Right lung (tissue), 5 donors: ENCODE results near the gene AKAP7. TPM values are rescaled to one million over a fixed set of nuclear protein-coding genes. Genes with fewer than 3 reads are reported as not detected.
"Not testable (repeated sequence)": the region's sequence is repeated elsewhere in the genome, so short reads cannot be mapped to it uniquely, and the experiment has no call there.

ENCODE experiments used
- DNase-seq, 2 donors: peaks; one replicate each; pipeline ENCODE4 v3.0.0-alpha.2; 2013
- polyA plus RNA-seq, 5 donors: library from polyadenylated mRNA; unstranded; fragments of 120-200 nt; gene quantifications; one replicate each; pipeline versions ENCODE4 v1.2.1 to v1.2.3, GENCODE V29; 2013; ENCODE audit warnings: inconsistent platforms in 1 of 5, low replicate concordance in 1 of 5; ENCODE audit not compliant: insufficient read length in 5 of 5, insufficient read depth in 1 of 5

The AKAP7 gene
- polyA plus RNA-seq, 5 donors: 17.1 to 27.6 (median 23.5) TPM

DNA sequence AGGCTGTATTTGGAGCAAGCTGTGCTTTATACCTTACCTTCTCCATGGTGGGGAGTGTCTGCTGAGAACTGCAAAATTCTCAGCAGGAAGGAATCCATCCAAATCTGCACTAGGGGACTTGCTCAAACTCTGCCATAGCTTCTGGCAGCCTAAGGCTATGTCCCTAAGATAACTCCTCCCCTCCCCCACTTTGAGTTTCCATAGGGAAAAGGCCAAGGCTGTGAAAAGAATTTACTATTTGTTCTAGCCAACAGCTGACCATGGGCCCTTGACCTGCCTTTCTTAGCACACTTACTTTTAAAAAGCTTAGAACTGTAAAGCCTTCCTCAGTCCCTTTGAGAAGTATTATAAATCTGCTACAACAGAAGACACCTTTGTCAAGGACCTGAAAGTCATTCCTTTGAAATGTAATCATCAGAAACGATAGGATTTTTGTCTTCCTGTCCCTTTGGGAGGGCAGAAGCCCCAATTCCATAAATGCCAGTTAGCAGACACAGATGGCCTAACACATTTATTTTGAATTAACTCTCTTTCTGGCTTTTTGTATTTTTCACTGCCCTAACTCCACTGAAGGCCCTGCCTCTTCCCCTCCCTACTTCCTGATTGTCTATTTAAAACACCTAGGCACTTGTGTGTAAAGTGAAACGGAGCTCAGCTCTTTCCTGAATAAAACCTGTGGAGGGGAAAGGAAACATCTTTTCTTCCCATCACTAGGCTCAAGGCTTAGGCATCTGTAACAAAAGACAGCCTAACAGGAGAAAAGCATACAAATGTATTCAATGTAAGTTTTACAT lies 157.1 kb downstream of the AKAP7 start:
- peak; percentile 26 to 28 for DNase-seq

DNA sequence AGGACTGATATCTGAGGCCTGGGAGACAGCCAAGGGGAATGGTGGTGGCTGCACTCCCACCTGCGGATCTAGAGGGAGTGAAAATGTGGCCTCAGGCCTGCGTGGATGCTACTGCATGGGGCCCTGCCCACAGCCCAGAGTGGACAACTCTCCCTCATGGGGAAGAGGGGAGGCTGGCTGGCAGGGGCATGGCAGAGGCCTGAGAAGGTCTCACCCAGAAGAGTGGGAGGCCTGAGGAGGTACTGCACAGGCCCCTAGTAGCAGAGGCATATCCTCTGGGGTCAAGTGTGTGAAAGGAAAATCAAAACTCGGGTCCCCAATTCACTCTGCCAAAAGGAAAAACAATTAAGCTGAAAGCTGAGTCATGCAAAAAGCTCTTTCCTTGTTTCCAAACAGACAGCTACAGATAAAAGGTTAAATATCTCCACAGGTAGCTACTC lies 158.2 kb downstream of the AKAP7 start:
- DNase-seq: no peak

DNA sequence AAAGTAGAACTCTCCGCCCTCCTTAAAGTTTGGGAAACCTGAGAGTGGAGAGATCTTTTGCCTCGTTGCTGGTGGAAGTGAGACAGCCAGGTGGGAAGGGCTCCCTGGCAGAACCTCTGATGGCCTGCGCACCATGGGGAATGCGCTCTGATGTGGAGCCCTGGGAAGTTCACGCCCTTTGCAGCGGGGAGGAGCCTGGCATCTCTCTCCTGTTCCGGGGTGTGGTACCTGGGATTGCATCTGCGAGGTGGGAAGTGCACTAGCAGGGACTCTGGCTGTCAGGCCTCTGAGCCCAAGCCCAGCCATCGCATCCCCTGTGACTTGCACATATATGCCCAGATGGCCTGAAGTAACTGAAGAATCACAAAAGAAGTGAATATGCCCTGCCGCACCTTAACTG lies 159.8 kb downstream of the AKAP7 start:
- DNase-seq: no peak

DNA sequence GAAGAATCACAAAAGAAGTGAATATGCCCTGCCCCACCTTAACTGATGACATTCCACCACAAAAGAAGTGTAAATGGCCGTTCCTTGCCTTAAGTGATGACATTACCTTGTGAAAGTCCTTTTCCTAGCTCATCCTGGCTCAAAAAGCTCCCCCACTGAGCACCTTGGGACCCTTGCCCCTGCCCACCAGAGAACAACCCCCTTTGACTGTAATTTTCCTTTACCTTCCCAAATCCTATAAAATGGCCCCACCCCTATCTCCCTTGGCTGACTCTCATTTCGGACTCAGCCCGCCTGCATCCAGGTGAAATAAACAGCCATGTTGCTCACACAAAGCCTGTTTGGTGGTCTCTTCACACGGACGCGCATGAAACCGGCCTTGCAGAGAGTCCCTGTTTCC lies 165.6 kb downstream of the AKAP7 start:
- DNase-seq: not testable (repeated sequence)

DNA sequence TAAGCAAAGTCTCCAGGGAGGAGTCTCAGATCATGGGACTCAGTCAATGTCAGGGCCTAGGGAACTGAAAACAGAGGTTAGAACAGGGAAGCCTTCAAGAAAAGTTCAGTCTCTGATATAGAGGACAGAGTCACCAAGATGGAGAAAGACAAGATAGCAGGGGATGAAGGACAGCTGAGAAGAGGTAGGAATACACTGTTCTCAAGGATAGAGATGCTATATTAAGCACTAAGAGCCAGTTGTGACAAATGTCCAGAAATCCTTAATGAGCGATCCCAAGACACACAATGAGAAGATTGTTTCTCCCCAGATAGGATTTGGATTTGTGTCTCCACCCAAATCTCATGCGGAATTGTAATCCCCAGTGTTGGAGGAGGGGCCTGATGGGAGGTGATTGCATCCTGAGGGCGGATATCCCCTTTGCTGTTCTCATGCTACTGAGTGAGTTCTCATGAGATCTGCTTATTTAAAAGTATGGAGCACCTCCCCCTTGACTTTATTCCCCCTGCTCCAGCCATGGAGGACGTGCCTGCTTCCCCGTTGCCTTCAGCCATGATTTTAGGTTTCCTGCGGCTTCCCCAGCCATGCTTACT lies 168.2 kb downstream of the AKAP7 start:
- DNase-seq: no peak

DNA sequence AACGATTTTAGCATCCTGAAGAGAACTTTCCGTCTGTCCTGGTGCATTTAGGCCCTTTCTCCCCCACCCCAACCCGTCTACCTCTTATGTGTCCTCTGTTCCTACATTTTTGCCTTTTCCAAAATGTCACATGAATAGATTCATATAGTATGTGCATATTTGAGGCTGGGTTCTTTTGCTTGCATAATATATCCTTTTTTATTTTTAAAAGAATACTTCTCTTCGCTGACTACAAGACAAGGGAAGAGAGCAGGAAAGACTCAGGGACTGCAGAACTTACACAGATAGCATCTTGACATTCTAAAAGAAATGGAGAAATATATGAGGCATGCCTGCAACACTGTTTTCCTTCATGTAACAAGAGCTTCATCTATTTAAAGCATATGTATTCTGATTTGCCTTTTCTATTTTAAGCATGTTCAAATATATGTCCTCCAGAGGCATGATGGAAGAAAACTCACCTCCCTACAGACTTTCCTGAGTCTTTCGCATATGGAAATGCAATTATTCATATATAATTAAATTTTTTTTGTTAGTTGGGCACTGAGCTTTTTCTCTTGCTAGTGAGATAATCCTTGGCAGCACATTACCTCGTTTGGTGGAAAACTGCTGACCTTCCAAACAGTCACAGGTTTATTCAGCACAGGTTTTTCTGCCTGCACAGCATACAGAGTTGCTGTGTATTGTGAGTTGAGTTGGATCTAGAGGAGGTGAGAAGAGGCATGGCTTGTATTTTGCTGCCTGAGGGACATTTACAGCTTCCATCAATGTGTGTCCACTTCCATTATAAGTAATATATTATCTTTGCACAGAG lies 170.0 kb downstream of the AKAP7 start:
- no peak for DNase-seq

DNA sequence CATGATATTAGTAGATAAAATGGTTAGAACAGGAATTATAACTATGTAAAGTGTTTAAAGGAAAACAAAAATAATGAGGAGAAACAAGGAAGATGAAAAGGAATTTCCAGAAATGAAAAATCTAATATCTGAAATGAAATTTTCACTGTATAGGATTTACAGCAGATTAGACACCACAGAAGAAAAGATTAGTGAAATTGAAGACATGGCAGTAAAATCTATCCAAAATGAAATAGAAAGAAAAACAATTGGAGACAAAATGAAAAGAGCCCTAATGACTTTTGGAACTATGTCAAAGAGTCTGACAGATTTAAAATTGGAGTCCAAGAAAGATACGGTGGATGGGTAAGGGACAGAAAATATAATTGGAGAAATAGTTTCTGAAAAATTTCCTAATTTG lies 174.2 kb downstream of the AKAP7 start:
- no peak for DNase-seq

DNA sequence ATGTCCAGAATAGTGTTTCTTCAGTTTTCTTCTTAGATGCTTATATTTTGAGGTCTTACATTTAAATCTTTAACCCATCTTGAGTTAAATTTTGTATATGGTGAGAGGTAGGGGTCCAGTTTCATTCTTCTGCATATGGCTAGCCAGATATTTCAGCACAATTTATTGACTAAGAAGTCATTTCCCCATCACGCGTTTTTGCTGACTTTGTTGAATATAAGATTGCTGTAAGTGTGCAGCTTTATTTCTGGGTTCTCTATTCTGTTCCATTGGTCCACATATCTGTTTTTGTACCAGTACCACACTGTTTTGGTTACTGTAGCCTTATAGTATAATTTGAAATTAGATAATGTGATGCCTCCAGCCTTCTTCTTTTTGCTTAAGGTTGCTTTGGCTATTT lies 179.6 kb downstream of the AKAP7 start:
- no peak for DNase-seq

DNA sequence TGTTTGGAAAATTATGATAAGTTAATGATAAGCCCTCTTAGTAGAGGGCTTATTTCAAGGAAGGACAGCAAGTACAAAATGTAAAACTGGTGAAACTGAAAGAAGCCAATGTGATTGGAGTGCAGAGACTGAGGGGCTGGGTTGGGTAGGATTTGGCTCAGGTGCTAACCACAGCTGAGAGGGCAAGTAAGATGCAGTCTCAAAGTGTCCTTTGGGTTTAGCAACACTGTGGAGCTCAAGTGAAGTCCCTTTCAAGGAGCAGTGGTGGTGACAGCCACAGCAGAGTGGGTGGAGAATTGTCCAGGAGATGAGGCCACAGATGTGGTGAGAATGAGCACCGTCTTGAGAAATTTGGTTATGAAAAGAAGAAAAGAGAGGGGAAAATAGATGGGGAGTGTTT lies 181.4 kb downstream of the AKAP7 start:
- no peak for DNase-seq

DNA sequence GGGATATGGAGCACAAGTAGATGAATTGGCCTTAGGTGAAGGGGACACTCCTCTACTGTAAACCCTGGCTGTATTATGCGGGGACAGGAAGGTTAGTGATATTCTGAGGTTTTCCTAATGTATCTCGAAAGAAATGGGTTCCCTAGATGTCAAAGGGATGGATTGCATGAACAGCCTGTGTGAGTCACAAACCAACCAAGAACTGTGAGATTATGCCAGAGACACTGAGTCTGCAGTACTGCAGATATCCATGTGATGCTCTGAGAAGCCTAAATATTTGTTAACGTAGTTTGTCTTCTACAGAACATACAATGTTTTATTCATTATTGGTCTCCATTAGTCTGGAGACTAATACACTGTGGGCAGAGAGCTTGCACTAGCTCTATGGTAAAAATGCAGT lies 182.2 kb downstream of the AKAP7 start:
- no peak for DNase-seq

DNA sequence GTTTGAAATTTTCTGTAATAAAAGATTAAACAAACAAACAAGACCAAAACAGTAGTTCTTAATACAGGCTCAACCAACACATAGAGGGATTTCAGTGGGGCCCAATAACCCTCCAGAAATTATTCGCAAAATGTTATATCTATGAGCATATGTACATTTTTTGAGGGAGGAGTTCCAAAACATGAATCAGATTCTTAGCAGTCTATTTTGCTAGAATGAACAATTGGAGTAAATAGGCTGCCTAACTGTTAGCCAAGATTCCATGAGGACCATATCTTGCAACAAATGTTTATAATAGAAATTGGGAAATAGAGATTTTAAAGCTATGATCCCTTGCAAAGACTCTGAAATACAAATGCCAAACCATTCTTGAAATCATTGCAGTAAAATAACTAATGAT lies 186.3 kb downstream of the AKAP7 start:
- peak in 1 of 2 donors; percentile 41 for DNase-seq

DNA sequence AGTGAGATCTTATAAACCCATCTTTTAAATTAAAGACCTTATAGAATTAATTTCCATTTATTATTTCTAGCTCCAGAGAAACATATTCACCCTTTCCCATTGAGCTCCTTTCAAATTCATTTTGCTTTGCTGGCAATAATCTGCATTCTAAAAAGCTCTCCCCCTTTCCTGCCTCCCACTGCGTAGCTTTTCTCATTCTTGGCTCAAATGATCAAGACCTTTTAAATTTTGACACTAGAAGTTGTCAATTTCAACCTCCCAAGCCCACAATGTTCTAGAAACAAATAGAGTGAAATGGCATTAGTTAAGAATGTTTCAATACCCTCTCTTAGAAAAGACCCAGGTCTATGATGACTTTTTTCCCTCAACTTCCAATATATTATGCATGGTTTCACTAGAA lies 186.9 kb downstream of the AKAP7 start:
- no peak for DNase-seq

DNA sequence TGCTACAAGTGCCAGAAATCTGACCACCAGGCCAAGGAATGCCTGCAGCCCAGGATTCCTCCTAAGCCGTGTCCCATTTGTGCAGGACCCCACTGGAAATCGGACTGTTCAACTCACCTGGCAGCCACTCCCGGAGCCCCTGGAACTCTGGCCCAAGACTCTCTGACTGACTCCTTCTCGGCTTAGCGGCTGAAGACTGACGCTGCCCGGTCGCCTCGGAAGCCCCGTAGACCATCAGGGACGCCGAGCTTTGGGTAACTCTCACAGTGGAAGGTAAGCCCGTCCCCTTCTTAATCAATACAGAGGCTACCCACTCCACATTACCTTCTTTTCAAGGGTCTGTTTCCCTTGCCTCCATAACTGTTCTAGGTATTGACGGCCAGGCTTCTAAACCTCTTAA lies 190.4 kb downstream of the AKAP7 start:
- DNase-seq: not testable (repeated sequence)

DNA sequence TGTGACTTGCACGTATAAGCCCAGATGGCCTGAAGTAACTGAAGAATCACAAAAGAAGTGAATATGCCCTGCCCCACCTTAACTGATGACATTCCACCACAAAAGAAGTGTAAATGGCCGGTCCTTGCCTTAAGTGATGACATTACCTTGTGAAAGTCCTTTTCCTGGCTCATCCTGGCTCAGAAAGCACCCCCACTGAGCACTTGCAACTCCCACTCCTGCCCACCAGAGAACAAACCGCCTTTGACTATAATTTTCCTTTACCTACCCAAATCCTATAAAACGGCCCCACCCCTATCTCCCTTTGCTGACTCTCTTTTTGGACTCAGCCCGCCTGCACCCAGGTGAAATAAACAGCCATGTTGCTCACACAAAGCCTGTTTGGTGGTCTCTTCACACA lies 193.5 kb downstream of the AKAP7 start:
- not testable (repeated sequence) for DNase-seq

DNA sequence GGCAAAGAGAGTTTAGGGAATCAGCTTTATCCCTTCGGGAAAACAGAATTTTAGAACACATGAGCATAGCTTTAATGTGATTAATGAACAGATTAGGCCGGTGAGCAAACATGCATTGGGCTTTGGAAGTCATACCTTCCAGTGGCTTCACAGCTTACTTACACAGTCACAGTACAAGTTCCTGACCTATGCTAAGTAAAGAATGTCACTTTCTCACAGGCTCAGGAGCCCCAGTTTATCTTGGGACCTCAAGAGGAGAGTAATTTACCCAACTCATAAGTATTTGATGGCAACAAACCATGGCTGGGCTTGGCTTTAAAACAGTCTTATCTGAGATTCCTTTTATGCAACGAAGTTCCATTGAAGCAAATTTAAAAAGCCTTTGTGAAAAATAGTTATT lies 195.9 kb downstream of the AKAP7 start:
- no peak for DNase-seq

DNA sequence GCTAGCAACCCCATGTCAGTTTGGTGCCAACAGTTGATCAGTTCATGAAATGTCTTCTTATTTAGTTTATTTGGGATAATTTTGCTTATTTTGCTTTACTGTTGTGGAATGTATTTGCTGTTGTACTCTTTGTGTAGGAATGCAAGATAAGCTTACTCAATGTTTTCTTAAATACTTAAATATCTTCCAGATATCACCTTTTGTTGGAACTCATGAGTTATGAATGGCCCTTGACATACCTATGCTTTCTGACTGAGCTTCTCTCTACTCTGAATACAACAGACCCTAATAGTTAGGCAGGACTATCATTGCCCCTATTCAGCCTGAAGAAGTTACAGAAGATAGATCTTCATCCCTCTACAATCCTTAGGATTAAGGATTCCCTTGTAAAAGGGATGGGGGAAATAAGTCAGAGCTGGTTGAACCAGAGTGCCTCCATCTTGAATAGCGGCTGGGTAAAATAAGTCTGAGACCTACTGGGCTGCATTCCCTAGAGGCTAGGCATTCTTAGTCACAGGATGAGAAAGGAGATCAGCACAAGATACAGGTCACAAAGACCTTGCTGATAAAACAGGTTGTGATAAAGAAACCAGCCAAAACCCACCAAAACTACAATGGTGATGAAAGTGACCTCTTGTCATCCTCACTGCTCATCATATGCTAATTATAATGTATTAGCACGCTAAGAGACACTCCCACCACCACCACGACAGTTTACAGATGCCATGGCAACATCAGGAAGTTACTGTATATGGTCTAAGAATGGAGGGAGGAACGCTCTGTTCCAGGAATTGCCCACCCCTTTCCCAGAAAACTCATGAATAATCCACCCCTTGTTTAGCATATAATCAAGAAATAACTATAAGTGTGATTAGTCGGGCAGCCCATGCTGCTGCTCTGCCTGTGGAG lies 196.9 kb downstream of the AKAP7 start:
- DNase-seq: no peak

Other genes starting within 250 kb of the AKAP7 start
- gene EPB41L2, start 72.2 kb upstream of the AKAP7 start, polyA plus RNA-seq: 100 to 1,000 TPM; 174 to 333 (median 271) TPM